AG04449 (cell line): Measurements from ENCODE around the gene PPP1R16B.

Experiments used
- CTCF ChIA-PET: fragments of 350-600 bp; formaldehyde crosslinking; extraction: SDS; loops from one replicate; lab custom pipeline; 2021; ENCODE audit warnings: antibody characterized with exemption; lab: Yijun Ruan, JAX
- POLR2A ChIA-PET: fragments of 400-600, 350-600 bp; formaldehyde crosslinking; extraction: SDS; loops from one replicate; lab custom pipeline; 2020; ENCODE audit warnings: antibody characterized with exemption, inconsistent platforms; lab: Yijun Ruan, JAX
- DNase-seq: peaks from one replicate; pipeline ENCODE4 v3.0.0-alpha.2; 2010; ENCODE audit warnings: low read depth, low spot score
- H3K4me3 ChIP-seq: 2 replicates; pipeline ENCODE4 v1.5.1; 2011; ENCODE audit warnings: low read depth, mild to moderate bottlenecking, control low read depth, low read length
- TF ChIP-seq, protein P1 (sequence below): IDR thresholded peaks from one replicate; pipeline ENCODE4 v1.5.1; 2011; ENCODE audit warnings: mild to moderate bottlenecking, moderate library complexity, low read length, control low read depth, inconsistent platforms; ENCODE audit not compliant: insufficient read depth; ENCODE audit errors: missing control alignments

PPP1R16B gene

DNA sequence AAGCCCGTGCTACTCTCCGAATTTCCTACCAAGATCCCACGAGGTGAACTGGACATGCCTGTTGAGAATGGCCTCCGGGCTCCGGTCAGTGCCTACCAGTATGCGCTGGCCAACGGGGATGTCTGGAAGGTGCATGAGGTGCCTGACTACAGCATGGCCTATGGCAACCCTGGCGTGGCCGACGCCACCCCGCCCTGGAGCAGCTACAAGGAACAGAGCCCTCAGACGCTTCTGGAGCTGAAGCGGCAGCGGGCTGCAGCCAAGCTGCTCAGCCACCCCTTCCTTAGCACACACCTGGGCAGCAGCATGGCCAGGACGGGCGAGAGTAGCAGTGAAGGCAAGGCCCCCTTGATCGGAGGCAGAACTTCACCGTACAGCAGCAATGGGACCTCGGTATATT lies 112.7 kb downstream of the PPP1R16B start:
- TF ChIP-seq, protein P1, sequence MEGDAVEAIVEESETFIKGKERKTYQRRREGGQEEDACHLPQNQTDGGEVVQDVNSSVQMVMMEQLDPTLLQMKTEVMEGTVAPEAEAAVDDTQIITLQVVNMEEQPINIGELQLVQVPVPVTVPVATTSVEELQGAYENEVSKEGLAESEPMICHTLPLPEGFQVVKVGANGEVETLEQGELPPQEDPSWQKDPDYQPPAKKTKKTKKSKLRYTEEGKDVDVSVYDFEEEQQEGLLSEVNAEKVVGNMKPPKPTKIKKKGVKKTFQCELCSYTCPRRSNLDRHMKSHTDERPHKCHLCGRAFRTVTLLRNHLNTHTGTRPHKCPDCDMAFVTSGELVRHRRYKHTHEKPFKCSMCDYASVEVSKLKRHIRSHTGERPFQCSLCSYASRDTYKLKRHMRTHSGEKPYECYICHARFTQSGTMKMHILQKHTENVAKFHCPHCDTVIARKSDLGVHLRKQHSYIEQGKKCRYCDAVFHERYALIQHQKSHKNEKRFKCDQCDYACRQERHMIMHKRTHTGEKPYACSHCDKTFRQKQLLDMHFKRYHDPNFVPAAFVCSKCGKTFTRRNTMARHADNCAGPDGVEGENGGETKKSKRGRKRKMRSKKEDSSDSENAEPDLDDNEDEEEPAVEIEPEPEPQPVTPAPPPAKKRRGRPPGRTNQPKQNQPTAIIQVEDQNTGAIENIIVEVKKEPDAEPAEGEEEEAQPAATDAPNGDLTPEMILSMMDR = no peak
- DNase-seq = no peak
- ChIA-PET CTCF (interaction anchor here (2.2 to 15.0 kb wide), 2 partner anchors 8 to 131 kb away, joined by 11 to 296 read pairs; partner anchors contain the start of gene FAM83D), POLR2A (no interaction called here)
- no peak overlapping the region for H3K4me3 ChIP-seq

DNA sequence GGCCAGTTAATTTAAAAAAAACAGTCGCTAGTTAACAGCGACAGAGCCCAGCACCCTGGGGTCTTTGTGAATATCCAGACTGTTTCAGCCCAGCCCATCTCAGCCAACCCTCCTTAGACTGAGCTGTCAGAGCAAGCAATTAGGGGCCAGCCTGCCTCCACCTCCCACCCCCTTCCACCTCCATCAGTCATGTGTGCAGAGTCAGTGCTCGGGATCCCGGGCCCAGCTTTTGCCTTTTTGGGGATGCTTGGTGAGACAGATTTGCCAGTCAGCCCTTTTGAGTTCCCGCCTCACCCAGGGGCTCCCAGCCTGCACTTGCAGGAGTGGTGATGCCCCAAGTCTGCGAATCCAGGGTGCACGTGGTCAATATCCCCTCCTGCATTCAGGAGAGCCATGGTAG lies 114.2 kb downstream of the PPP1R16B start:
- TF ChIP-seq, protein P1 = no peak
- ChIA-PET CTCF (interaction anchor here (0.9 to 15.0 kb wide), 2 partner anchors 27 to 129 kb away, joined by 3 to 296 read pairs; no protein-coding TSS in a partner anchor), POLR2A (no interaction called here)
- no peak for DNase-seq
- H3K4me3 ChIP-seq = no peak overlapping the region

DNA sequence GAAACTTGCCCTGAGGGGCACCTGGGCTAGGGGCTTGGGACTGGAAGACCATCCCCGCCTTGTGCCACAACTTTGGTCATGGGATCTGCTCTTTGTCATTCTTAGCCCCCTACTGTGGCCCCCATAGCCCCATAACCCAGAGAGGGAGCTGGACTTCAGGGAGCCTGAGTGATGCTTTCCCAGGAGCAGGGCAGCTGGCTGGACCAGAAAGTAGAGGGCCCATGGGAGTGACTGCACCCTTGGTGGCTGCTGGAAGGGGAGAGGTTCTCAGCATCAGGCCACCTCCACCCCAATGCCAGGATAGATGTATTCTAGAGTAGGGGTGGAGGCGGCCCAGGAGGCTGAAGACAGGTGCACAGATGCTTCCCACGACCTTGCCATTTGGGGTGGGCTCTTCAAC lies 114.9 kb downstream of the PPP1R16B start:
- POLR2A ChIA-PET = no interaction called here
- TF ChIP-seq, protein P1 = no peak
- CTCF ChIA-PET = interaction anchor here (1.4 to 15.0 kb wide), 2 partner anchors 27 to 128 kb away, joined by 4 to 296 read pairs; no protein-coding TSS in a partner anchor
- no peak overlapping the region for H3K4me3 ChIP-seq
- DNase-seq = no peak

DNA sequence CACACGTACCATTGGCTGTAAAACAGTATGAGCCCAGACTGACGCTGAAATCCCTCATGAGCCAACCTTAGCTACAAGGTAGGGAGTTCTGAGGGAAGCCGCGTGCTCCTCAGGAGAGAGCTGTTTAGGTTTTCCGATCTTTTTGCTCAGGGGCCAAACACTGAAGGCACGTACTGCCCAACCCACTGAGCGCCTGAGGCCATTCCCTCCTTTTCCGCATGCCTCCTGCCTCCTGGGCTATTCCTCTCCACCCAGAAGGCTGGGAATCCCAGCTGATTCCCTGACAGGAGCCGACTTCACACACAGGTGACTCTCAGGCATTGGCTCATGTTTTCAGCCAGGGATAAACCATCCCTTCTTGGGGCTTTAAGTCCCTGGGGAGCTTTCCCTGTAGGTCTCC lies 115.4 kb downstream of the PPP1R16B start:
- ChIA-PET POLR2A (no interaction called here), CTCF (interaction anchor here (1.4 to 15.0 kb wide), 3 partner anchors 26 to 128 kb away, joined by 4 to 296 read pairs (median 7); no protein-coding TSS in a partner anchor)
- TF ChIP-seq, protein P1 = no peak
- H3K4me3 ChIP-seq = no peak overlapping the region
- DNase-seq = no peak

DNA sequence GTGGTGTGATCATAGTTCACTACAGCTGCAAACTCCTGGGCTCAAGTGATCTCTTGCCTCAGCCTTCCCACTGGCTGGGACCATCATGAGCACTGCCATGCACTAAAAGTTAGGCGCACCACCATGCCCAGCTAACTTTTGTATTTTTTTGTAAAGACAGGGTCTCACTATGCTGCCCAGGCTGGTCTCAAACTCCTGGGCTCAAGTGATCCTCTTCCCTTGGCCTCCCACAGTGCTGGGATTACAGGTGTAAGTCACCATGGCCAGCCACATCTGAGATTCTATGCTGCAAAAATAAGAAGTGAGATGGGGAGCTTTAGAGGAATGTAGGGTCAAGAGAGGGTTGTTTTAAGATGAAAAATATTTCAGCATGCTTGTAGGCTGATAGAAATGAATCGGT lies 119.2 kb downstream of the PPP1R16B start:
- H3K4me3 ChIP-seq = no peak overlapping the region
- ChIA-PET CTCF (interaction anchor here (1.0 to 15.0 kb wide), 6 partner anchors 16 to 155 kb away, joined by 3 to 296 read pairs (median 4); no protein-coding TSS in a partner anchor), POLR2A (no interaction called here)
- no peak for DNase-seq
- TF ChIP-seq, protein P1 = no peak

DNA sequence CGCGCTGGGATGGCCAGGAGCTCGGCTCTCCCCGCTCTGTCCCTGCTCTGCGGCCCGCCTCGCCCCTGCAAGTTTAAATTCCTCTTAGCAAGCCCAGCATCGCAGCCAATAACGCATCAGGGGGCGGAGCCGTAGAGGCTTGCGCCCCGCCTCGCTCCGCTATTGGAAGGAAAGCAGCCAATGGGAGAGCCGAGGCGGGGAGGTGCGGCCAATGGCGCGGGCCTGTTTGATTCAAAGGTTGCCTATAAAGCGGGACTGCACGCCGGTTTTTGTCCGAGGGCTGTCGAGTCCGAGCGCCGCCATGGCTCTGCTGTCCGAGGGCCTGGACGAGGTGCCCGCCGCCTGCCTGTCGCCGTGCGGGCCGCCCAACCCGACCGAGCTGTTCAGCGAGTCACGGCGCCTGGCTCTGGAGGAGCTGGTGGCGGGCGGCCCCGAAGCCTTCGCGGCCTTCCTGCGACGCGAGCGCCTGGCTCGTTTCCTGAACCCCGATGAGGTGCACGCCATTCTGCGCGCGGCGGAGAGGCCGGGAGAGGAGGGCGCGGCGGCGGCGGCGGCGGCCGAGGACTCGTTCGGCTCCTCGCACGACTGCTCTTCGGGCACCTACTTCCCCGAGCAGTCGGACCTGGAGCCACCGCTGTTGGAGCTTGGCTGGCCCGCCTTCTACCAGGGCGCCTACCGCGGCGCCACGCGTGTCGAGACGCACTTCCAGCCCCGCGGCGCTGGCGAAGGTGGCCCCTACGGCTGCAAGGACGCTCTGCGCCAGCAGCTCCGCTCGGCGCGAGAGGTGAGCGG lies 120.8 kb downstream of the PPP1R16B start, which contains the start of gene FAM83D:
Gene FAM83D (plus strand): TSS at position 276 of the 792 bp plus-strand sequence. CDS start 26 bp downstream, at position 302.
- ChIA-PET POLR2A (interaction anchor here (1.4 to 1.6 kb wide), 2 partner anchors 36 to 123 kb away, joined by 5 to 8 read pairs; partner anchors contain the start of gene DHX35), CTCF (interaction anchor here (0.6 to 15.0 kb wide), 27 partner anchors 8 to 151 kb away, joined by 3 to 296 read pairs (median 4); partner anchors contain the start of gene DHX35)
- peak within 1 kb of the TSS; percentile 79 for H3K4me3 ChIP-seq
- TF ChIP-seq, protein P1 = no peak
- DNase-seq = peak; percentile 87
